H1 (cell line): Measurements from ENCODE around the gene ENKUR. TPM values are rescaled to one million over a fixed set of nuclear protein-coding genes. Genes with fewer than 3 reads are reported as not detected.

Source experiments
- CTCF ChIA-PET: fragments of 300-600 bp; sonication (Branson Sonifier 250); formaldehyde crosslinking; loops from one replicate; lab custom pipeline; 2021; ENCODE audit not compliant: partially characterized antibody; lab: Charles Lee
- POLR2A ChIA-PET: fragments of 300-600 bp; sonication (Branson Sonifier 250); formaldehyde crosslinking; loops from one replicate; lab custom pipeline; 2021; ENCODE audit warnings: inconsistent platforms; ENCODE audit not compliant: partially characterized antibody; lab: Charles Lee
- DNase-seq, 2 experiments: peaks; one replicate each; pipeline versions ENCODE4 v3.0.0 to v3.0.0-alpha.2; 2010 to 2022; ENCODE audit warnings: low spot score in 2 of 2, low read depth in 1 of 2, mixed read lengths in 1 of 2
- FAIRE-seq: peaks from 2 replicates; lab custom pipeline; 2011; peaks lifted over from hg19 to GRCh38; lab: Jason Lieb, UNC
- H2AFZ ChIP-seq: 2 replicates; pipeline ENCODE4 v1.8.1; 2012; ENCODE audit warnings: low read length, inconsistent platforms
- H2AK5ac ChIP-seq: 2 replicates; pipeline ENCODE4 v1.6.1; 2013; ENCODE audit warnings: low read depth, low read length
- H2BK120ac ChIP-seq: replicated peaks from 2 replicates; pipeline ENCODE3; 2013; ENCODE audit warnings: low read depth, low read length, inconsistent platforms
- H2BK12ac ChIP-seq: 2 replicates; pipeline ENCODE4 v1.6.1; 2013; ENCODE audit warnings: low read depth, low read length
- H2BK15ac ChIP-seq: 2 replicates; pipeline ENCODE4 v1.6.1; 2013; ENCODE audit warnings: low read length
- H2BK20ac ChIP-seq: 2 replicates; pipeline ENCODE4 v1.6.1; 2013; ENCODE audit warnings: low read length
- H2BK5ac ChIP-seq: 2 replicates; pipeline ENCODE4 v1.6.1; 2013; ENCODE audit warnings: low read depth, low read length
- H3K14ac ChIP-seq: 2 replicates; pipeline ENCODE4 v1.6.1; 2013; ENCODE audit warnings: inconsistent platforms; ENCODE audit not compliant: insufficient read length
- H3K18ac ChIP-seq: 2 replicates; pipeline ENCODE4 v1.6.1; 2013; ENCODE audit warnings: low read length; ENCODE audit errors: extremely low read depth
- H3K23ac ChIP-seq: 2 replicates; pipeline ENCODE4 v1.6.1; 2013; ENCODE audit warnings: inconsistent platforms; ENCODE audit not compliant: insufficient read length
- H3K23me2 ChIP-seq: 2 replicates; pipeline ENCODE4 v1.6.1; 2013; ENCODE audit warnings: low read depth, low read length
- H3K27ac ChIP-seq: 2 replicates; pipeline ENCODE4 v1.6.1; 2011; ENCODE audit warnings: low read depth, low read length, inconsistent platforms
- H3K27me3 ChIP-seq, 4 experiments: replicated peaks in 1 of 4; 1 replicate in 1 of 4; 2 replicates in 3 of 4; pipeline versions ENCODE4 v1.6.1 to v1.8.1; 2011 to 2013; ENCODE audit warnings: low read length in 3 of 4, mild to moderate bottlenecking in 3 of 4, inconsistent platforms in 2 of 4, mixed read lengths in 2 of 4, moderate library complexity in 1 of 4; ENCODE audit not compliant: control insufficient read depth in 3 of 4, insufficient read depth in 3 of 4; ENCODE audit errors: extremely low read depth in 1 of 4
- H3K36me3 ChIP-seq, 4 experiments: 2 replicates each; pipeline versions ENCODE4 v1.6.1 to v1.8.1; 2011 to 2013; ENCODE audit warnings: mild to moderate bottlenecking in 4 of 4, low read length in 3 of 4, moderate library complexity in 2 of 4, control low read depth in 1 of 4, inconsistent platforms in 1 of 4; ENCODE audit not compliant: insufficient read depth in 4 of 4, control insufficient read depth in 2 of 4
- H3K4ac ChIP-seq: replicated peaks from 2 replicates; pipeline ENCODE3; 2013; ENCODE audit warnings: low read length, low read depth, mixed read lengths, inconsistent platforms; ENCODE audit not compliant: insufficient read length
- H3K4me1 ChIP-seq, 4 experiments: replicated peaks in 1 of 4; 1 replicate in 1 of 4; 2 replicates in 3 of 4; pipeline versions ENCODE4 v1.6.1 to v1.8.1; 2011 to 2013; ENCODE audit warnings: low read length in 3 of 4, inconsistent platforms in 2 of 4, mixed read lengths in 1 of 4; ENCODE audit not compliant: insufficient read depth in 4 of 4, control insufficient read depth in 3 of 4
- H3K4me2 ChIP-seq, 2 experiments: 2 replicates each; pipeline versions ENCODE4 v1.6.1 to v1.8.1; 2011 to 2013; ENCODE audit warnings: low read depth in 2 of 2, low read length in 2 of 2, control low read depth in 1 of 2, inconsistent platforms in 1 of 2, mild to moderate bottlenecking in 1 of 2; ENCODE audit not compliant: insufficient read depth in 1 of 2
- H3K4me3 ChIP-seq, 4 experiments: fragments of 200-600, 300-600 bp in 1 of 4; sonication (generic), shearing (Covaris generic), sonication (Bioruptor Twin) in 1 of 4; 2 replicates each; pipeline versions ENCODE4 v1.5.1 to v1.8.1; 2011 to 2016; ENCODE audit warnings: low read length in 4 of 4, low read depth in 3 of 4, control low read depth in 2 of 4, inconsistent platforms in 2 of 4, mild to moderate bottlenecking in 2 of 4, mixed read lengths in 1 of 4, moderate library complexity in 1 of 4; ENCODE audit not compliant: insufficient read depth in 2 of 4; ENCODE audit errors: extremely low read depth in 1 of 4
- H3K56ac ChIP-seq: replicated peaks from 2 replicates; pipeline ENCODE3; 2013; ENCODE audit warnings: low read depth, mild to moderate bottlenecking, mixed read lengths, low read length, inconsistent platforms; ENCODE audit not compliant: insufficient read length
- H3K79me1 ChIP-seq: 2 replicates; pipeline ENCODE4 v1.6.1; 2013; ENCODE audit warnings: low read depth, low read length, control low read depth
- H3K79me2 ChIP-seq, 2 experiments: 2 replicates each; pipeline versions ENCODE4 v1.6.1 to v1.8.1; 2012 to 2013; ENCODE audit warnings: low read length in 2 of 2, mild to moderate bottlenecking in 2 of 2, inconsistent platforms in 1 of 2; ENCODE audit not compliant: insufficient read depth in 2 of 2, control insufficient read depth in 1 of 2
- H3K9ac ChIP-seq, 4 experiments: replicated peaks in 1 of 4; 1 replicate in 1 of 4; 2 replicates in 3 of 4; pipeline versions ENCODE4 v1.6.1 to v1.8.1; 2011 to 2013; ENCODE audit warnings: low read depth in 3 of 4, low read length in 3 of 4, control low read depth in 2 of 4, mild to moderate bottlenecking in 2 of 4, moderate library complexity in 2 of 4, inconsistent platforms in 1 of 4; ENCODE audit errors: extremely low read depth in 1 of 4
- H3K9me3 ChIP-seq, 2 experiments: 2 replicates each; pipeline versions ENCODE4 v1.6.1 to v1.8.1; 2012 to 2013; ENCODE audit warnings: mild to moderate bottlenecking in 2 of 2, moderate library complexity in 2 of 2, control low read depth in 1 of 2, inconsistent platforms in 1 of 2, low read depth in 1 of 2, low read length in 1 of 2, mixed read lengths in 1 of 2; ENCODE audit not compliant: insufficient read depth in 2 of 2
- H4K20me1 ChIP-seq, 2 experiments: replicated peaks in 1 of 2; 2 replicates each; pipeline versions ENCODE3 to v1.8.1; 2011 to 2013; ENCODE audit warnings: inconsistent platforms in 2 of 2, low read length in 2 of 2, mild to moderate bottlenecking in 1 of 2; ENCODE audit not compliant: insufficient read depth in 2 of 2, control insufficient read depth in 1 of 2
- H4K5ac ChIP-seq: 2 replicates; pipeline ENCODE4 v1.6.1; 2013; ENCODE audit warnings: low read length, low read depth, mixed read lengths, inconsistent platforms; ENCODE audit not compliant: insufficient read length
- H4K8ac ChIP-seq: 2 replicates; pipeline ENCODE4 v1.8.0; 2013; ENCODE audit warnings: mild to moderate bottlenecking, moderate library complexity, low read length, inconsistent platforms; ENCODE audit not compliant: insufficient read depth; ENCODE audit errors: extremely low read depth
- H4K91ac ChIP-seq: replicated peaks from 2 replicates; pipeline ENCODE3; 2013; ENCODE audit warnings: low read length, mixed read lengths, inconsistent platforms; ENCODE audit not compliant: insufficient read length
- BACH1 ChIP-seq: IDR thresholded peaks from 2 replicates; pipeline ENCODE4 v1.6.1; 2012; ENCODE audit warnings: low read length, improper control_type of control experiment
- CBX5 ChIP-seq: fragments of 300-800, 300-1000 bp; sonication (generic); IDR thresholded peaks from 2 replicates; pipeline ENCODE4 v1.7.1; 2016; ENCODE audit warnings: antibody characterized with exemption, low read length, low read depth
- EGR1 ChIP-seq: IDR thresholded peaks from 2 replicates; pipeline ENCODE4 v1.6.1; 2011; ENCODE audit warnings: low read depth, low read length, borderline replicate concordance
- FOSL1 ChIP-seq: IDR thresholded peaks from 2 replicates; pipeline ENCODE4 v1.6.1; 2011; ENCODE audit warnings: mild to moderate bottlenecking, low read depth, low read length, moderate library complexity; ENCODE audit not compliant: insufficient read depth
- JUND ChIP-seq: IDR thresholded peaks from 2 replicates; pipeline ENCODE4 v1.6.1; 2011; ENCODE audit warnings: mild to moderate bottlenecking, improper control_type of control experiment, low read length
- KDM5A ChIP-seq: fragments of 200-600 bp; IDR thresholded peaks from 2 replicates; pipeline ENCODE4 v1.7.1; 2012; ENCODE audit warnings: mild to moderate bottlenecking, low read length, inconsistent platforms, mixed read lengths
- NANOG ChIP-seq: IDR thresholded peaks from 2 replicates; pipeline ENCODE4 v1.6.1; 2011; ENCODE audit warnings: low read length, low read depth, mild to moderate bottlenecking, inconsistent platforms; ENCODE audit not compliant: insufficient read depth, poor library complexity, severe bottlenecking
- PHF8 ChIP-seq: fragments of 200-600 bp; sonication (generic); conservative IDR thresholded peaks from 2 replicates; pipeline ENCODE4 v1.7.1; 2012; ENCODE audit warnings: low read depth, mild to moderate bottlenecking, inconsistent platforms, low read length, moderate library complexity
- SP4 ChIP-seq: IDR thresholded peaks from 2 replicates; pipeline ENCODE4 v1.6.1; 2012; ENCODE audit warnings: low read length, inconsistent platforms
- whole genome bisulfite sequencing, 2 experiments: shearing (Covaris generic) in 1 of 2; methylation state at CpG; one replicate each; pipeline versions ENCODE4 v1.1.6 to v1.1.7; 2013 to 2015; ENCODE audit warnings: low lambda C conversion rate in 2 of 2, mixed read lengths in 2 of 2, inconsistent platforms in 1 of 2, low coverage in 1 of 2, missing lambda C conversion rate in 1 of 2; ENCODE audit not compliant: insufficient replicate concordance in 2 of 2, insufficient coverage in 1 of 2, insufficient read length in 1 of 2; ENCODE audit errors: extremely low coverage in 1 of 2, missing lambda C conversion rate in 1 of 2; 5-methylcytosine and 5-hydroxymethylcytosine counted together
- polyA plus RNA-seq, 7 experiments: library from polyadenylated mRNA; depleted of rRNA in 3 of 7; stranded (reverse) in 5 of 7; unstranded in 2 of 7; fragments of >200 nt in 5 of 7; fragments of 200-250 nt in 2 of 7; gene quantifications; 1 replicate in 5 of 7; 2 replicates in 1 of 7; 4 replicates in 1 of 7; pipeline versions ENCODE4 v1.2.1 to v1.2.3, GENCODE V29; 2011 to 2013; ENCODE audit warnings: missing spikeins in 2 of 7, mixed read lengths in 2 of 7
- total RNA-seq: library from RNA; stranded (reverse); fragmentation: NEBNext Ultra II Directional; extraction: Animal tissue kit (Norgen Biotek cat#: 25700); gene quantifications from 2 replicates; pipeline ENCODE4 v1.2.1, GENCODE V29; 2021

Gene ENKUR
- total and polyA plus RNA-seq, 2 of the 8 experiments (the other 6 are each of a cell fraction or from before 2014, with no cell fraction given), result not detected

DNA sequence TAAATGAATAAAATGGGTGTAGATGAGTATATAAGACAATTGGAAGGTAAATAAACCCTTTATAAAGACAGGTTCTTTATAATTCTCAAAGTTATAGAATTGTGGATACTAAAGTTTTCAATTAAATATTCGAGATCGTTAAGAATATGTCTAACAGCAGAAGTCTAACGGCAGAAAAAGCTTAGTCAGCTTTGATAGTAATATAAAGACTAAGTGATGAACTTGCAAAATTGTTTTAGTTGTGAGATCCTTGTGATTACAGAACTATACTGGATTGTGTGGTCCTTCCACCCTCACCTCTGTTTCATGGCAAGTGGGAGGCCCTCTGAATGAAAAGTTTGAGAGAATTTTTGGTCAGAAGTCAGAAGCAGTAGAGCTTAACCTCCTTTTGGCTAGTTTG, 2.7 kb upstream of the ENKUR start:
- Histone ChIP-seq H3K36me3 (no peaks in the 10 kb centered on the region), H3K9ac (no peak overlapping the region), H3K4me3 (no peak overlapping the region), H4K5ac (no peak overlapping the region), H4K20me1 (no peaks in the 10 kb centered on the region), H2BK120ac (no peak overlapping the region), H2BK5ac (no peak overlapping the region), H3K4me1 (peaks cover 0 to 3% (median 0%) of the 10 kb centered on the region in 4 experiments; a peak in 1 of 7 replicates), H3K56ac (no peak overlapping the region), H3K79me2 (no peaks in the 10 kb centered on the region), H2BK12ac (no peak overlapping the region), H3K4me2 (no peak overlapping the region), H2BK20ac (no peak overlapping the region), H3K4ac (no peak overlapping the region), H3K27me3 (no peaks in the 10 kb centered on the region), H3K79me1 (no peaks in the 10 kb centered on the region), H3K14ac (no peak overlapping the region), H4K8ac (no peak overlapping the region), H3K18ac (no peak overlapping the region), H3K9me3 (no peaks in the 10 kb centered on the region), H2AK5ac (no peak overlapping the region), H3K27ac (no peak overlapping the region), H2BK15ac (no peak overlapping the region), H3K23me2 (peaks cover 7% of the 10 kb centered on the region), H2AFZ (no peak overlapping the region), H4K91ac (no peak overlapping the region), H3K23ac (no peak overlapping the region)
- 95% methylated on average over 3 of the region's 3 CpGs; no CpG with 5 or more reads in 1 of the 2 experiments for WGBS, 2 experiments
- POLR2A ChIA-PET, result no interaction called here
- CTCF ChIA-PET, result interaction anchor here (0.6 kb wide), 1 partner anchor 461 kb away, joined by 3 read pairs; no protein-coding TSS in a partner anchor
- FAIRE-seq, result no peak
- TF ChIP-seq KDM5A, result no peak
- no peak for TF ChIP-seq SP4
- no peak for TF ChIP-seq EGR1
- TF ChIP-seq PHF8, result no peak
- no peak for TF ChIP-seq CBX5
- TF ChIP-seq BACH1, result no peak
- no peak for TF ChIP-seq JUND
- TF ChIP-seq FOSL1, result no peak
- no peak for TF ChIP-seq NANOG
- no peak for DNase-seq
